NCI-H526 treated with DMSO at 0.1 percent for 48 hours (cell line): Measurements from ENCODE around the gene SEC11C.
A peak's percentile ranks its signal among the peaks of the same experiment; 100 is the strongest.
"Not testable (repeated sequence)": the region's sequence is repeated elsewhere in the genome, so short reads cannot be mapped to it uniquely, and the experiment has no call there.

ENCODE experiments used
- DNase-seq: peaks from one replicate; lab custom pipeline; 2025; lab: John Stamatoyannopoulos, UW

Gene SEC11C

DNA sequence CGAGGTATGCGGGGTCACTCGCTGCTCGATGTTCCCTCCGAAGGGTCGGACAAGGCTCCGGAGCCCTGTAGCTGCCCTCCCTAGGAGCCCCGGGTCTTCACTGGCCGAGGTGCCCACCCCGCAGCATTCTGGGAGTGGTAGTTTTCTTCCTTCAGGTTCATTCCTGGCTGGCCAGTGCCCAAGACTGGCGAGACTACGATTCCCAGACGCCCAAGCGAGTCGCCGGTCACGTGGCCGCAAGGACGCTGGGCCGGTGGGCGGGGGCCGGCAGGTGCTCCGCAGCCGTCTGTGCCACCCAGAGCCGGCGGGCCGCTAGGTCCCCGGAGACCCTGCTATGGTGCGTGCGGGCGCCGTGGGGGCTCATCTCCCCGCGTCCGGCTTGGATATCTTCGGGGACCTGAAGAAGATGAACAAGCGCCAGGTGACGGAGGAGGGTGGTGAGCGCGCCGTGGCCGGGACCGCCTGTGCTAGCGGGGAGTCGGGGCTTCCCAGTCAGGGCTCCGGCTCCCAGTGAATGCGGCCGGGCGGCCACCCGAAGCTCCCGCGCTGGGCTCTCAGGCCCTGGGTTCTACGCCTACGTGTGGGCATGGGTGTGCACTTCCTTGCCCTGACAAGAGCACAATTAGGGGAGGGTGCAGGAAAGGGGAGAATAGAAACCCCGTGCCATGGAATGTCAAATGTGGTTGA is at the start of gene SEC11C:
TSS of gene SEC11C (plus strand) at position 270 of the 687 bp plus-strand sequence. CDS start at position 335, 65 bp downstream.
- peak; percentile 98 for DNase-seq

DNA sequence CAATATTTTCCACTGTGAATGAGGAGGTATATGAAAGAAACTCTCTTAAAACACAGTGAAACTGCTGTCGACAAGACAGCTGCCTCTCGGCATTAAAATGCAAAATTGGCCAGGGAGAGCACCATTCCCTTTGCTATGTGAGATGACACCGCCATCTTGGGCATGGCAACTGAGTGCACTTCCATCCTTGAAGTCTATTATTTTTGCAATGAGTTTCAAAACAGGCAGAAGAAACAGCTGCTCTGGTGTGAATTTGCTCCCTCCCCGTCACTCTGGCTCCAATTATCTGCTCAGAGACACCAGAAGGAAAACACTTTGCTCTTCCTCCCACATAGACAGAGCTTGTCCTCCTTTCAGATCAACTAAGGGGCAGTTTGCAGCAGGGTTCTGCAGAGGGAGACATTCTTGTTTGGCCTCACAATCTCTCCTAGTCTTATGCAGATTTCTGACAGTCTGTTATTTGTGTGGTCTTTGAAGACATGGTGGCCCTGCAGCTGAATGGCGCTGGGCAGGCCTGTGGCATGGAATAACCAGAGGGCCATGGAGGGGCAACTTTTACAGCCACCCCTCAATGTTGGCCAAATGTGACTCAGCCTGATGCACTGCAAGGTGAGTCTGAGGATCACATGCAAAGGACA is 48.6 kb upstream of the SEC11C start:
- DNase-seq = no peak

DNA sequence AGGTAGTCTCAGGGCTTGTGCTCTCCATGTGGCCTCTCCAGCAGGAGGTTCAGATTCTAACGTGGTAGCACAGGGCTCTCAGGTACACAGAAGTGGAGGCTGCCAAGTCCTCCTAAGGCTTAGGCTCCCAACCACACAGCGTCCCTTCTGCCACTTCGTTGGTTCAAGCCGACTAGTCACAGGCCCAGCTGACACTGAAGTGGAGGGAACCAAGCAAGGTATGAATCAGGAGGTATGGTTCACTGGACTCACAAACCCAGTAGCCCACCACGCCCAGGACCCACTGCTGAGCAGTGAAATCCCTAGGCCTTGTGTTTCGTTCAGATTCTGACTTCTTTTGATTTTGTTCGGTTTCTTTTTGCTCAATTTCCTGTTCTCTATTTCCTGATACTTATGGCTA is 46.0 kb upstream of the SEC11C start:
- DNase-seq = no peak

DNA sequence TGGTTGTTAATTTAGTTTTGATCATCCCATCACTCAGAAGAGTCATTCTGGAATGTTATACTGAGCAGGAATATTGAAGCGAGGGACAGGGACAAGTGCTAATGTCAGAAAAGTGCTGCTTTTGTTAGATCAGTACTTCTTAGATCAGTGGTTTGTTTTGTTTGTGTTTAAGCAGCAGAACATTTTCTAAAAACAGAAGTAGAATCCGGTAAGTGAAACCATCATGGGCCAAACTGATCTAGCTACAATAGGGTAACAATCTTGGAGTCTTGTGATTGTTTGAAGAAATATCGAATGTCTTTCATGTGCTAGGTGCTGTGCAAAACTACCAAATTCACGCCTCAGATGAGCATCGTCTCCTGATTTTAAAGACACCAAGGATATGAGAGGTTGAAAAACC is 45.1 kb upstream of the SEC11C start:
- no peak for DNase-seq

DNA sequence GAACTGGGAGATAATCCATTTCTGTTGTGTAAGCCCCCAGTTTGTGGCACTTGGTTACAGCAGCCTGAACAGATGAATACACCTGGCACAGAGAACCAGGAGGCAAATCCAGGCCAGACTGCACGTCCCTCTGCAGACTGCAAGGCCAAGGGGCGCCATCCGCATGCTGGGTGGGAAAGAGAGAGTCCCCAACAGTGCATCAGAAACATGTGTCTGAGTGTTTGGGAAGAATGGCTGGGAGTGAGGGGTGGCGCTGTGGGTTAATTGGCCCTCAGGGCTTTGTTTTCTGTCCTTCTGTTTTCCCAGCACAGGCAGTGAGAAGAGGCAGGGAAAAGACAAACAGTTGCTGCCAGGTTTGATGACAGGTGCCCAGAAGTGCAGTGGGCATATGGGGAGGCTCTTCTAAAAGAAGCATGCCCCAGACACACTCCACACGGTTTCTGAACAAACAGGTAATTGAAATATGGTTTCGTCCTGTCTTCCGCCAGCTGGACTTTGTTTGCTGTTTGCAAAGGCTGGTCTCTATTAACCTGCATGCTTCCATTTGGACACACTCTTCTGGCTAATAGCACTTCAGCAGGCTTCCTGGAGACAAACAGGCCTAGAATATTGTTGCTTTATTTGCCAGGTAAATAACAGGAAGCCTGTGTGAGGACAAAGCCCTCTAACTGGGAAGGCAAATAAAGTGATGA is 43.4 kb upstream of the SEC11C start:
- no peak for DNase-seq

DNA sequence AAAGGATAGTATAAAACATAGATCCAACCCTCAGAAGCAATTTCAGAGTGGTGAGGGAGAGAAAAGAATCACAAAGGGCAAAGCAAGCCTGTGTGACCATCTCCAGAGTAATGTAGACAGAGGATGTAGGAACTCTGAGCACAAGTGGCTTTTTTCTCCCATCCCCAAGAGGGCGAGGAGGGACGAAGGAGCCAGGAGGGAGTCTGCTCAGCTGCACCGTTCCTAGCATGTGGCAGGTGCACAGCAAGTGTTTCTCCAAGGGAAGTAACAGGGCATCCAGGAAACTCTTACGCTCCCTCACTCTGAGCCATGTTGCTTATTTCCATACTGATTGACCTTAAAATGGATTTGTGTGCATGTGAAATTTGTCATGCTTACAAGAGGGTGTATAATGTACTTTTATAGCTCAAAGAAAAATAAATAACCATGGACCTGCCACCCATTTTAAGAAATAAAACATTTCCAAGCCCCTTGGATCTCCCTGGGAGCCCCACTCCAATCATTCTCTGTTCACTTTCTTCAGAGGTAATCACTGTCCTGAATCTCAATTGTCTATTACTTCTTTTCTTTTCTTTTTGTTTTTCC is 37.8 kb upstream of the SEC11C start:
- DNase-seq = no peak

DNA sequence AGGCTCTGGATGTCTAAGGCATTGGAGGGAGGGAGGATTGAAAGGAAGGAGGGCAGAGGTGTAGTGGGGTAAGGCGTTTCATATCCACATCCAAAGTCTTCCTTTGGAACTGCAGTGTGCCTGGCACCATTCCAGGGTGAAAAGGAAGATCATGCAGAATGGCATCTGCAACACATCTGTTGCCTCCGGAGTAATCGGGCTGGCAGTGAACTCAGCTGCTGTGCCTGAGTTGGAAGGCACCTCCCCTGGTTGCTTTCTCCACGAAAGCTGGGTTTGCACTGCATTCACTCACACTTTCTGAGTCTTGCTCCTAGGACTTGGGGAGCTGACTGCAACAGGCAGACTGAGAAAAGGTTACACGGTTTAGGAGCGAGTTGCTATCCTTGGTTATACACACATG is 30.3 kb upstream of the SEC11C start:
- no peak for DNase-seq

DNA sequence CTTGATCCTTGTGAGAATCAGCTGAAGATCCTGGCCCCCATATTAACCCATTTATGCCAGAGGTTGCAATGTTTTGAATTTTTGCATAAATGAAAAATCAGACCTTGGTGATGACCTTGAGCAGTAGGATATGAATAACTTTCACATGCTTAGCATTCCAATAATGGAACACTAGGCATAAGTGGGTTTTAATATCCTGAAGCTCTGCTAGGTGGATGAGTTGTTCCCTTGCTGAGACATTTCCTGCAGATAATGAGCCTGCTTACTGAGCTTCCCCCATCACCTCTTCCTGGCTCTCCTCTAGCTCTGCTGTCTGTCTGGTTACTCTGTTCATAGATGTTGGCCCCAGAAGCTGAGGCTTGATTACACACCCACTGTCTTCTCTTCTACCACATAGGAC is 25.5 kb upstream of the SEC11C start:
- DNase-seq = no peak

DNA sequence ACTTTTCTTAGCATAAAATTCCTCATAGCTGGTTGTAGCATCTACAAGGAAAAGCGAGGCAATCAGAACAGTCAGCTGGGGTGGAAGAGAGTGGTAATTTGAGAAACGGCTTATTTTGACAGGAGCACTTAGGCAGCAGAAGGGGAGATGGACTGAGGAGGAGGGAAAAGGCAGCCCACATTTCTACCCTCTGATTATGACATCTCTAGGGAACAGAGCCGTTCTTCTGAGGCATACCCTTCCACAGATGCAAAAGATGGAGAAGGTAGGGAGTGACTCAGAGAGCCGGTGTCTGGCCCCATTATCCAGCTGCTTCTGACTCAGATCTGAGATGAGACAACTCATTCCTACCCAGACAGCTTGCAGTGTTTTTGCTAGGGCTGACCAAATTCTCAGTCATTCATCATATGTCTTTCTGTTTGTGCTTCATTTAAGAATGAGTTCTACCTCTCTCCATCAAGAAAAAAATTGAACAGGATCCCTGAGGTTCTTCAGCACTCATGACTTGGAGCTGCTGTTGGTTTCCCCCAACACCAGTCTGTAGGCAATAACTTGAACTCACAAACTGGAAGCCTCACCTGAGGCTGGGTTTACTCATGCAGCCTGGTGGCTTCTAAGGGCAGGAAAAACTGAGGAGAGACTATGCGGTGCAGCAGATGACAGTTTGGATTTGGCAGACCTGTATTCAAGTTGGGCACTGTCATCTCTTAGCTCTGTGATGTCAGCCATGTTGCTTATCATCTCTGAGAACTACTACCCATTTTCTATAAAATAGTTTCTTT is 15.9 kb upstream of the SEC11C start:
- DNase-seq = no peak

DNA sequence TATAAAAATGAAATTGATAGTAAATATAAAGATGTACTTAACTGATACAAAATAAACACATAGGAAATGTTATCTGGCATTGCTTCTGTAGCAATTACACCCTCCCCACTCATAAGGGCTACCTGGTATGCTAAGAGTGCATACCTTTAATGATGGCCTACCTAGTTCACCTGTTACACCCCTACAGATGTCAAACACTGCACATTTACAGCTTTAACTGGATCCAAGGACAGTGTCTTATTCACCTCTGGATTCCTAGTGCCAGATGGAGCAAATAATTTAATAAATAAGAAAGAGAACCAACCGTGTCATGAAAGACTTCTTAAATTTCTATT is 15.3 kb upstream of the SEC11C start:
- no peak for DNase-seq

DNA sequence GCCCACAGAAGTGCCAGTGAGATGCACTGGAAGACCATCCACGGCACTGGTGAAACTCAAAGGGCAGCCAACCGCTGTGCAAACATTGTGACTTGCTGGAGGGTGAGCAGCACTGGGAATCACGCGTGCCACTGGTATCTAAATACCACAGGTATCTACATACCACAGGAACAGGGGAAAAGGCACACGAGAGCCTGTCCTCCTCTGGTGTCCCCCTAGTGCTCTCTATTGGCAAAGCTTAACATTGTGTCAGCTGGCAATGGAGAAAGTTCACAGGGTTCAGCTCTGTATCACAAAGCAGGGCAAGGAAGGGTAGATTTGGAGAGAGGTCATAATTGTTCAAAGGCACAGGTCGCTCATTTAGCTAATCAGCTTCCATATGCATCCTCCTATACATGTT is 12.6 kb upstream of the SEC11C start:
- DNase-seq = no peak

DNA sequence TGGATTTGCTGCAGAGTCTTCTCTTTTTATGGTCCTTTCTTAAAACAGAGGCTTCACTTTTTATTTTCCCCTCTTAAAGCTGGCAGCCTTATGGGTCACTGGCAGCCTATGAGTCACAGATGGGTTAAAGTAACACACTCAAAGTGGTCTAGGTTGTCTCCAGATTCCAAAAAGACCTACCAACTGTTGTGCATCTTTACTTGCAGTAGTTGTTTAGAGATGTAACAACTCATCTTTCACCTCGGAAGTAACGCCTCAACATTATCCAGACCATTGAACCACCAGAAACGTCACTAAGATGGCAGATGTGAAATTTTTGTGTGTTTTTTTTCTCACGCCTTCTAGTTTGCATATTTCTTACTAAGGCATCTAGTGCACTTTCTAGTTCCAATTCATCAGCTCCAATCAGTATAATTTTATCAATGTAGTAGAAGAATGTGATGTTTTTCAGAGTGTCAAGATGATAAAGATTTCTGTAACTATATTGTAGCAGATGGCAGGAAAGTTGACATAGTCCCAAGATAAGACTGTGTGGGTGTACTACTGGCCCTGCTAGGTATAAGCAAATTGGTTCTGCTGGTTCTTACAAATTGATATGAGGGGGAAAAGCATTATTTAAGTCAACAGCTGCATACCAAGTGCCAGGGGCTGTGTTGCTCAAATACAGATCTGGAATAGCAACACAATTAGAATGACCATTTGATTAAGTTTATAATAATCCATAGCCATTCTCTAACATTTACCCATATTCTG is 9.6 kb upstream of the SEC11C start:
- DNase-seq = no peak

DNA sequence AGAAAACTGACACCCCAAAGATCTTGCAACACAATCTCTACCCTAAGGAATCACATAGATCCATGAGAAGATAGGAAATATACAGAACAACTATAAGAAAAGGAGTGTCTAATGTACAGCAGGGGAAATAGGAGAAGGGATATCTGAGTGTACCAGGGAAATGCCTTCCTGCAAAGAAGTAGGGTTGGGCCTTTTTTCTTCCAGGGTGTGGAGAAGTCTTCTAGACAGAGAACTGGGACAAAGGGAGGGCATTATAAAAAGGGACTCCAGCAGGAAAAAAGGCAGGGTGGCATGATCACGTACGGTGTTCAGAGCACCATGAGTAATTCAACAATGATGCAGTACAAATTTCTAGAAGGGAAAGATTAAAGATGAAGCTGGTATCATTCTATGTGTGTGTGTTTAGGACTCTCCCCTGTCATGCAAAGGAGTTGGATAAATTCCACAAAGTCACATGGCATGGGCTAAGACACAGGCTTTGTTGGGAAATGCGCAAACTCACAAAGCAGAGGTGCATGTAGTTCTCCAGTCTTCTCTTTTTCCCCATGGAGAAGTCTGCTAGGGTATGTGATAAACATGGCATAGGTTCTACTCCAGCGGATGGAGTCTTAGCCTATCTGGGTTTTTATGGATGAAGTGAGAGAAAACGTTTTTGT is 6.7 kb upstream of the SEC11C start:
- DNase-seq = no peak

DNA sequence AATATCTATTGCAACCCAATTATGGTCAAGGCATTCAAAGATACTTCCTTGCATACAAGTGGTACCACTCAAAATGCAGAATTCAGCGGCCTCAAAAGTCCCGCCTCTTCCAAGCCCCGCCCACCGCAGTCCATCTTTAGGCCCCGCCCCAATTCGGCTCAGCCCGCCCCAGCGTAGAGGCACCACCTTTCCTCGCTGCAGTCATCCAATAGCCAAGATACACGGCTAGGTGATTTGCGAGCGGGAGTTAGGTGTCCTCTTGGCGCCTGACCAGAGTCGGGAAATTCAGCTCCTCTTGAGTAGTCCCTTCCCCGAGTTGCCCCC is 431 bp upstream of the SEC11C start:
- DNase-seq = peak; percentile 98

DNA sequence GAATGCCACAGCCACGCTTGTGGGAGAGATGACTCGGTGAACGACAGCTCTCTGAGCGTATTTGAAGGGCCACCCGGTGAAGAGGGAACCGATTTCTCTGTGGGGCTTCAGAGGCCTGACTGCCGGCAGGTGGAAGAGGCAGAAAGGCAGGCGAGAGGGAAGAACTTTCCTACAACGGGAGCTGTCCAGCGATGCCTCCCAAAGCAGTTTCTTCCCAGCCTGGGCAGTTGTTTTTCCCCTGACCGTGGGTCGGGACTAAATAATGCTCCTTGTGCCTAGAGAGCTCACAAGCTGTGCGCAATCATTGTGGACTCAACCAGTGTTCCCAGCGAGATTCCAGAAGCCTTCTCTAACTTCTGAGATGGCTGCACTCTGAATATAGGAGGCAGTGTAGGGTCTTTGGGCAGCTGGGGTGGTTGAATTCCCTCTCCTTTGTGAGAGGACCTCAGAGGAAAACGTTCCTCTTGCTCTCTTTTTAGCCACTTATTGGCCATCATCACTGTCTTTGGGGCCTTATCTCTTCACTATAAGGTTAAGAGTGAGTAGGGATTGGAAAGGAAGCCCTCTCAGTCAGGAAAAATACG is 710 bp downstream of the SEC11C start:
- DNase-seq = no peak

DNA sequence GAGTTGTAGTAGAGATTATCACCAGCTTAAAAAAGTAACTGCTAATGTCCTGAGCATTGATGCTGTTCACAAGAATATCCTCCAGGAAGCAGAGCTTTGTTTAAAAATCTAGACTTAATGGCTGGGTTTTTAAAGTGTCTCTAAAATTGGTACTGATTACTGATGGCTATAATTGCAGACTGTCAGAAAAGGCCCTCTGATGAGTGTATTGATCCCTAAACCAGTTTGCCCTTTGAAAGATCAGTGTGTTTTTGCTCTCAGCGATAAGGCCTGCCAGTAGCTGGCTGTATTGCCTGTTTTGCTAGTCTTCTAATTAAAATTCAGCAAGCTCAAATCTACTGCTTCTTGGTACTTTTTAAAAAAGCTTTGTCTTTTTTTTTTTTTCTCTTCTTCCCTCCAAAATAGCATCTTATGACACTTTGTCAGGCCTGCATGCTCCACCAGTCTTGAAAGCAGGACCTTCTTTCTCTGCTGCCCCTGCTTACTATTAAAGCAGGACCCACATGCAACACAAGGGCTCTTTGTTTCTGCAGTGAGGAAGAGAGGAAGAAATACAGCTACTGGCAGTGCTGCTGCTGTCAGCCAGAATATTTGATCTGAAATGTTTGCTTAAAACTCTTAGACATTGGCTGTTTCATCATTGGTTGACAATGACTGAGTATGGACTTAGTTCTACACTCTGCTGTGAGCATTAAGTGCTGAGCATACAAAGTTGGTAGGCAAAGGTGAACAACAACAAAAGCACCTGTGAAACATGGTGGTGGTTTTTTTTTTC is 1.8 kb downstream of the SEC11C start:
- DNase-seq = peak; percentile 41

DNA sequence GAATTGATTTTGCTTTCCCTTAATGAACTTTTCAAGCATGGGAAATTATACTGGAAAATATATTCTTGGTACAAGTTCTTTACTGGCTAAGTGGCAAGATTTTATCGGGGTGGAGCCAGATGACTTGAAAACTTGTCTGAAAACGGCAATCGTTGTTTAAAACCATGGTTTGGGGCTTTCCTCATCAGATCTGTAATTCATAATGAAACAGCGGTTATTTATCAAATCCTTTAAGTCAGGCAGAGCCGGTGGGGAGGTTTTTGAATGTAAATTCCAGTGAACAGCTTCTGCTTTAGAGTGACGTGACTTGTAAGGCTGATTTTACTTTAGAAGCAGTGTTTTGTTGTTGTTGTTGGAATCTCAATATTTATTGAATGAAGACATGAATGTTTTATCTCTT is 2.6 kb downstream of the SEC11C start:
- DNase-seq = no peak

DNA sequence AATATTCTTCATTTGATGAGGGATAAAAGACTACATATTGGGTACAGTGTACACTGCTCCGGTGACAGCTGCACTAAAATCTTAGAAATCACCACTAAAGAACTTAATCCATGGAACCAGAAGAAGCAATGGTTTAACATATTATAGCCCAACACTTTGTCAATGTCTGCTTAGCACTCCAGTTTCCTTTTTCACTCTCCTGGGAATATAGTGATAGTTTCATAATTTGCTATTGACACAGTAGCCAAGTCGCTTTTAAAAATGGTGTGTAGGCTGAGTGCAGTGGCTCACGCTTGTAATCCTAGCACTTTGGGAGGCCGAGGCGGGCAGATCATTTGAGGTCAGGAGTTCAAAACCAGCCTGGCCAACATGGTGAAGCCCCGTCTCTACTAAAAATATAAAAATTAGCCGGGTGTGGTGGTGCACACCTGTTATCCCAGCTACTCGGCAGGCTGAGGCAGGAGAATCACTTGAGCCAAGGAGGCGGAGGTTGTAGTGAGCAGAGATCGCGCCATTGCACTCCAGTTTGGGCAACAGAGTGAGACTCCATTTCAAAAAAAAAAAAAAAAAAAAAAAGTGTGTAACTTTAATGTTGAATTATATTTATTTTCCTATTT is 3.2 kb downstream of the SEC11C start:
- not testable (repeated sequence) for DNase-seq

DNA sequence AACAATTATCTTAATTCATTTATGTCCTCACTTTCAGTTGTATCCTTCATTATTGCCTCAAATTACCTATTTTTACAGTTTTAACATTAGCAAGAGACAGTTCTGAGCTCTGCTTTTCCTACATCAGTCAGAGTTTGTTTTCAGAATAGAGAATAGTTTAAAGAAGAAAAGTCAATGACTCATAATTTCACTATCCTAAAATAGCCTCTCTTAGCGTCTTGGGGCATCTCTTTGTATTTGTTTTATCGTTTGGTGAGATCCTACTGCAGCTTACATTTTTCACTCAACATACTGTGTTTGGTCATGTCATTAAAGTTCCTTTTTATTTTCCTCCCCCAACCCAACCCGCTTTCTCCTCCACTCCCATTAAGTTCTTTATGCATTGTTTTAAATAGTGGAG is 3.8 kb downstream of the SEC11C start:
- no peak for DNase-seq

DNA sequence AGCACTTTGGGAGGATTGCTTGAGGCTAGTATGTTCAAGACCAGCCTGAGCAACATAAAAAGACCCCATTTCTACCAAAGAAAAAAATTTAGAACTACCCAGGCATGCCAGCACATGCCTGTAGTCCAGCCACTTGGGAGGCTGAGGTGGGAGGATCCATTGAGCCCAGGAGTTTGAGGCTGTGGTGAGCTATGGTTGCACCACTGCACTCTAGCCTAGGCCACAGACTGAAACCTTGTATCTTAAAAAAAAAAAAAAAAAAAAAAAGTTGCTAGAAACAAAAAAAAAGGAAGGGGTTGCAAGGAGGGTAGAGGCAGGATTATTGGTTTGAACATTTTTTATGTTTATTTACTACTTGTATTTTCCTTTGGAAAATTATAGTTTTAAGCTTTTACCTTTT is 4.8 kb downstream of the SEC11C start:
- no peak for DNase-seq
